BJ (cell line): ENCODE data around the gene RPS6KL1. TPM values are rescaled to one million over a fixed set of nuclear protein-coding genes. Genes with fewer than 3 reads are reported as not detected.
A peak's percentile ranks its signal among the peaks of the same experiment; 100 is the strongest.

Experiments used
- CTCF ChIA-PET: fragments of 350-600 bp; formaldehyde crosslinking; extraction: SDS; loops from one replicate; lab custom pipeline; 2021; ENCODE audit warnings: antibody characterized with exemption, inconsistent platforms; lab: Yijun Ruan, JAX
- POLR2A ChIA-PET: fragments of 300-600 bp; sonication (Branson Sonifier 250); formaldehyde crosslinking; extraction: SDS; loops from one replicate; lab custom pipeline; 2021; ENCODE audit warnings: antibody characterized with exemption; lab: Charles Lee
- DNase-seq: peaks from one replicate; pipeline ENCODE4 v3.0.0-alpha.2; 2011; ENCODE audit warnings: low read depth
- H3K27me3 ChIP-seq: 2 replicates; pipeline ENCODE4 v1.6.0; 2011; ENCODE audit warnings: low read length; ENCODE audit not compliant: control insufficient read depth, insufficient read depth
- H3K36me3 ChIP-seq: 2 replicates; pipeline ENCODE4 v1.5.1; 2011; ENCODE audit warnings: low read length; ENCODE audit not compliant: control insufficient read depth, insufficient read depth
- H3K4me3 ChIP-seq: 2 replicates; pipeline ENCODE4 v1.5.1; 2011; ENCODE audit warnings: low read depth, mild to moderate bottlenecking, control low read depth, low read length
- polyA plus RNA-seq: library from polyadenylated mRNA; depleted of rRNA; stranded (reverse); fragments of >200 nt; gene quantifications from 2 replicates; pipeline ENCODE4 v1.2.3, GENCODE V29; 2011
- TF ChIP-seq, protein P1 (sequence below): IDR thresholded peaks from 2 replicates; pipeline ENCODE4 v1.5.1; 2011; ENCODE audit warnings: low read depth, mild to moderate bottlenecking, control low read depth, inconsistent platforms, low read length, moderate library complexity; ENCODE audit not compliant: insufficient read depth

Gene RPS6KL1
- polyA plus RNA-seq, 1 experiment, result 2.8 TPM

GRCh38 chr14:74946659-74947281 is 23.7 kb upstream of the RPS6KL1 start:
- no peaks in the 10 kb centered on the region; the same call in 1 of the 2 replicates for H3K27me3 ChIP-seq
- POLR2A ChIA-PET, result no interaction called here
- TF ChIP-seq, protein P1, sequence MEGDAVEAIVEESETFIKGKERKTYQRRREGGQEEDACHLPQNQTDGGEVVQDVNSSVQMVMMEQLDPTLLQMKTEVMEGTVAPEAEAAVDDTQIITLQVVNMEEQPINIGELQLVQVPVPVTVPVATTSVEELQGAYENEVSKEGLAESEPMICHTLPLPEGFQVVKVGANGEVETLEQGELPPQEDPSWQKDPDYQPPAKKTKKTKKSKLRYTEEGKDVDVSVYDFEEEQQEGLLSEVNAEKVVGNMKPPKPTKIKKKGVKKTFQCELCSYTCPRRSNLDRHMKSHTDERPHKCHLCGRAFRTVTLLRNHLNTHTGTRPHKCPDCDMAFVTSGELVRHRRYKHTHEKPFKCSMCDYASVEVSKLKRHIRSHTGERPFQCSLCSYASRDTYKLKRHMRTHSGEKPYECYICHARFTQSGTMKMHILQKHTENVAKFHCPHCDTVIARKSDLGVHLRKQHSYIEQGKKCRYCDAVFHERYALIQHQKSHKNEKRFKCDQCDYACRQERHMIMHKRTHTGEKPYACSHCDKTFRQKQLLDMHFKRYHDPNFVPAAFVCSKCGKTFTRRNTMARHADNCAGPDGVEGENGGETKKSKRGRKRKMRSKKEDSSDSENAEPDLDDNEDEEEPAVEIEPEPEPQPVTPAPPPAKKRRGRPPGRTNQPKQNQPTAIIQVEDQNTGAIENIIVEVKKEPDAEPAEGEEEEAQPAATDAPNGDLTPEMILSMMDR, result no peak
- CTCF ChIA-PET, result interaction anchor here (0.6 to 6.6 kb wide), 23 partner anchors 7 to 154 kb away, joined by 3 to 105 read pairs (median 5); partner anchors contain the start of genes ACYP1, PGF, RPS6KL1 and ZC2HC1C
- H3K4me3 ChIP-seq, result no peak overlapping the region
- no peak for DNase-seq
- H3K36me3 ChIP-seq, result peaks cover 6% of the 10 kb centered on the region

GRCh38 chr14:74945852-74946658 is 23.0 kb upstream of the RPS6KL1 start:
- TF ChIP-seq, protein P1, result peak; percentile 96
- peaks cover 6% of the 10 kb centered on the region for H3K36me3 ChIP-seq
- no peaks in the 10 kb centered on the region; the same call in 1 of the 2 replicates for H3K27me3 ChIP-seq
- ChIA-PET POLR2A (no interaction called here), CTCF (interaction anchor here (0.8 to 6.6 kb wide), 28 partner anchors 8 to 155 kb away, joined by 3 to 105 read pairs (median 4); partner anchors contain the start of genes ACYP1, DLST, EIF2B2 and PGF)
- no peak overlapping the region for H3K4me3 ChIP-seq
- DNase-seq, result no peak

DNA sequence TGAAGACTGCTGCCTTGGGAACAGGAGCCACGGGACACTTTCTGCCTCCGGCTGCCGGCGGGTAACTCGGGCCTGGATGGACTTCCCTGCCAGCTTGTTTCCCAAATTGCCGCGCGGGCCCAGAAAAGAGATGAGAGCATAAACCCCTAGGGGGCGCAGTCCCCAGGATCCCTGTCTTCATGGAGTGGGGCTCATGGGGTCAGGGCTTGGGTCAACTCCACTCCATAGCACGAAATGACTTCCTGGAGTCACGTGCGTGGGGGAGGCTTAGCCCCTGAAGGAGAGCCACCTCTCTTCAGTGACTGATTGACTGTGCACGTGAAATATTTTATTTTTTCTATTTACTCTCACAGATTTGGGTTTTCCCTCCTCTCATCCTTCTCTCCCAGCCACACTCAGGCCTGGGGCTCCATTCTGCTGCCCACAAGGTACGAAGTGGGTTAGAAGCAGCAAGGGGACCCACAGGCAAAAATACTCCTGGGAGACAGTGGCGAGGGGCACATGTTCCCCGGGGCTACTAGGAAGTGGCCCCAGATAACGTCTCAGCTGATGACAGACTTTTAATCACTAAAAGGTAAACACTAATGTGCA is 22.3 kb upstream of the RPS6KL1 start:
- ChIA-PET CTCF (interaction anchor here (0.7 to 6.6 kb wide), 29 partner anchors 9 to 156 kb away, joined by 3 to 105 read pairs (median 4); partner anchors contain the start of genes DLST, EIF2B2, PGF and ZC2HC1C), POLR2A (no interaction called here)
- Histone ChIP-seq H3K4me3 (no peak overlapping the region), H3K27me3 (no peaks in the 10 kb centered on the region; the same call in 1 of the 2 replicates), H3K36me3 (peaks cover 6% of the 10 kb centered on the region)
- no peak for DNase-seq
- TF ChIP-seq, protein P1, result peak; percentile 58

GRCh38 chr14:74942608-74943007 is 19.5 kb upstream of the RPS6KL1 start:
- ChIA-PET POLR2A (no interaction called here), CTCF (interaction anchor here (0.6 to 2.3 kb wide), 7 partner anchors 9 to 189 kb away, joined by 3 to 30 read pairs (median 4); no protein-coding TSS in a partner anchor)
- Histone ChIP-seq H3K27me3 (no peaks in the 10 kb centered on the region), H3K4me3 (no peak overlapping the region), H3K36me3 (peaks cover 4% of the 10 kb centered on the region)
- no peak for DNase-seq
- TF ChIP-seq, protein P1, result no peak
